Osteocyte (in vitro differentiated cells): Measurements from ENCODE around the gene ITGA11. TPM values are rescaled to one million over a fixed set of nuclear protein-coding genes. Genes with fewer than 3 reads are reported as not detected.

Experiments used
- DNase-seq: peaks from one replicate; pipeline ENCODE4 v3.0.0; 2021; ENCODE audit warnings: mixed read lengths; ENCODE audit not compliant: unreplicated experiment; ENCODE audit errors: extremely low spot score
- H3K27ac Mint-ChIP-seq: one replicate; pipeline ENCODE4 v1.8.0; 2021; ENCODE audit warnings: mild to moderate bottlenecking, mixed read lengths; ENCODE audit not compliant: unreplicated experiment
- H3K27me3 Mint-ChIP-seq: one replicate; pipeline ENCODE4 v1.8.0; 2021; ENCODE audit warnings: mixed read lengths; ENCODE audit not compliant: unreplicated experiment
- H3K36me3 Mint-ChIP-seq: one replicate; pipeline ENCODE4 v1.8.0; 2021; ENCODE audit warnings: mixed read lengths; ENCODE audit not compliant: unreplicated experiment
- H3K4me1 Mint-ChIP-seq: one replicate; pipeline ENCODE4 v1.8.0; 2021; ENCODE audit warnings: mixed read lengths; ENCODE audit not compliant: unreplicated experiment
- H3K4me3 Mint-ChIP-seq: one replicate; pipeline ENCODE4 v1.8.0; 2021; ENCODE audit warnings: mild to moderate bottlenecking, moderate library complexity, mixed read lengths; ENCODE audit not compliant: unreplicated experiment
- H3K9me3 Mint-ChIP-seq: one replicate; pipeline ENCODE4 v1.8.0; 2021; ENCODE audit warnings: mixed read lengths; ENCODE audit not compliant: unreplicated experiment
- total RNA-seq: library from RNA; stranded (reverse); gene quantifications from 2 replicates; pipeline ENCODE4 v1.2.1, GENCODE V29; 2021
- TF ChIP-seq, protein P1 (sequence below): fragments of 200-600 bp; sonication (generic); IDR thresholded peaks from 2 replicates; pipeline ENCODE4 v1.5.0; 2021; ENCODE audit warnings: antibody characterized with exemption, mild to moderate bottlenecking, moderate library complexity

Gene ITGA11
- total RNA-seq, 1 donor from 2014 or later: 1,149 TPM

- no peaks in the 10 kb centered on the region for H3K9me3 Mint-ChIP-seq
- DNase-seq: peak; percentile 32
- H3K27me3 Mint-ChIP-seq: no peaks in the 10 kb centered on the region
- peaks cover 42% of the 10 kb centered on the region for H3K36me3 Mint-ChIP-seq
- H3K4me3 Mint-ChIP-seq: no peak overlapping the region
- H3K27ac Mint-ChIP-seq: peak overlapping the region; percentile 55
- H3K4me1 Mint-ChIP-seq: peaks cover 36% of the 10 kb centered on the region
- TF ChIP-seq, protein P1, sequence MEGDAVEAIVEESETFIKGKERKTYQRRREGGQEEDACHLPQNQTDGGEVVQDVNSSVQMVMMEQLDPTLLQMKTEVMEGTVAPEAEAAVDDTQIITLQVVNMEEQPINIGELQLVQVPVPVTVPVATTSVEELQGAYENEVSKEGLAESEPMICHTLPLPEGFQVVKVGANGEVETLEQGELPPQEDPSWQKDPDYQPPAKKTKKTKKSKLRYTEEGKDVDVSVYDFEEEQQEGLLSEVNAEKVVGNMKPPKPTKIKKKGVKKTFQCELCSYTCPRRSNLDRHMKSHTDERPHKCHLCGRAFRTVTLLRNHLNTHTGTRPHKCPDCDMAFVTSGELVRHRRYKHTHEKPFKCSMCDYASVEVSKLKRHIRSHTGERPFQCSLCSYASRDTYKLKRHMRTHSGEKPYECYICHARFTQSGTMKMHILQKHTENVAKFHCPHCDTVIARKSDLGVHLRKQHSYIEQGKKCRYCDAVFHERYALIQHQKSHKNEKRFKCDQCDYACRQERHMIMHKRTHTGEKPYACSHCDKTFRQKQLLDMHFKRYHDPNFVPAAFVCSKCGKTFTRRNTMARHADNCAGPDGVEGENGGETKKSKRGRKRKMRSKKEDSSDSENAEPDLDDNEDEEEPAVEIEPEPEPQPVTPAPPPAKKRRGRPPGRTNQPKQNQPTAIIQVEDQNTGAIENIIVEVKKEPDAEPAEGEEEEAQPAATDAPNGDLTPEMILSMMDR: no peak
These were observed 23.0 kb downstream of the ITGA11 start for GRCh38 chr15:68408971-68409370.

DNA sequence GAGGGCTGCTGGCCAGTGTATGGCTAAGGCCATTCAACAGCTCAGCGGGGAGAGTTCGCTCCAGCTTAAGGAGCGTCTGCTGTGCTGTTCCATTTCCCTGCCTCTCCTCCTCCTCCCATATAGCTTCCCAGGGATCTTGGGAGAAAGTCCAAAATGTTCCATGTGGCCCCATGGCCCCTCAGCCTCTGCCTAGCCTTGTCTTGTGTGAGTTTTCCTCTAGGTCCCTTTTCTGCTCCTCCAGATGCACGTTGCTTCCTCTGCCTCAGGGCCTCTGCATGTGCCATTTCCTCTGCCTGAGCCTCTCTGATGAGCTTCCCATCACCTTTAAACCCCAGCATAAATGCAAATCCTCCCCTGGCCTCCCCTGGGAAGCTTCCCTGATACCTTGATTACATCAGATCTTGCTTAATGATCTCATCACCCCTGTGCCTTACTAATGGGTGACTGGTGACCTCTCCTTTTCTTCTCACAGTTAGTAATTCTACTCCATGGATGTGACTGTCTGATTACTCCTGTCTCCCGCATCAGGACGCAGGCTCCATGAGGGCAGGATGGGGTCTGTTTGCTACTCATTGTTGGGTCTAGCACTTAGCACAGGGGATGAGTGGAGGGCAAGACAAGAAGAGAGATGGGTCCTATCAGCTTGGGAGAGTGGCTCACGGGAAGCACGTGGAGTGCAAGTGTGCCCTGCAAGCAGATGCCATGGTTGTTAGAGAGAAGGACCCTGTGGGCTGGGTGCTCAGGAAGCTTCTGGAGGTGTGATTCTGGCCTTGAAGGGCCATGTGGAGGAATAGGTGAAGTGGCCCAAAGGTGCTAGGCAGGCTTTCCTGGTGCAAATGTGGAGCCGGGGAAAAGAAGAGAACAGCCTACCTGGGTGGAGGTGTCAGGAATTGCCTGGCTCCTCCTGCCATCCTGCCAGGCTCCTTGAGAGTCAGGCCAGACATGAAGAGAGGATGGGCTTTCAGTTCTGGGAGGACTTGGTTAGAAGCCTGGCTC is 23.8 kb downstream of the ITGA11 start:
- no peaks in the 10 kb centered on the region for H3K9me3 Mint-ChIP-seq
- TF ChIP-seq, protein P1: no peak
- H3K27me3 Mint-ChIP-seq: no peaks in the 10 kb centered on the region
- DNase-seq: peak; percentile 63
- peaks cover 33% of the 10 kb centered on the region for H3K4me1 Mint-ChIP-seq
- H3K27ac Mint-ChIP-seq: peak overlapping the region; percentile 55
- peaks cover 42% of the 10 kb centered on the region for H3K36me3 Mint-ChIP-seq
- no peak overlapping the region for H3K4me3 Mint-ChIP-seq

DNA sequence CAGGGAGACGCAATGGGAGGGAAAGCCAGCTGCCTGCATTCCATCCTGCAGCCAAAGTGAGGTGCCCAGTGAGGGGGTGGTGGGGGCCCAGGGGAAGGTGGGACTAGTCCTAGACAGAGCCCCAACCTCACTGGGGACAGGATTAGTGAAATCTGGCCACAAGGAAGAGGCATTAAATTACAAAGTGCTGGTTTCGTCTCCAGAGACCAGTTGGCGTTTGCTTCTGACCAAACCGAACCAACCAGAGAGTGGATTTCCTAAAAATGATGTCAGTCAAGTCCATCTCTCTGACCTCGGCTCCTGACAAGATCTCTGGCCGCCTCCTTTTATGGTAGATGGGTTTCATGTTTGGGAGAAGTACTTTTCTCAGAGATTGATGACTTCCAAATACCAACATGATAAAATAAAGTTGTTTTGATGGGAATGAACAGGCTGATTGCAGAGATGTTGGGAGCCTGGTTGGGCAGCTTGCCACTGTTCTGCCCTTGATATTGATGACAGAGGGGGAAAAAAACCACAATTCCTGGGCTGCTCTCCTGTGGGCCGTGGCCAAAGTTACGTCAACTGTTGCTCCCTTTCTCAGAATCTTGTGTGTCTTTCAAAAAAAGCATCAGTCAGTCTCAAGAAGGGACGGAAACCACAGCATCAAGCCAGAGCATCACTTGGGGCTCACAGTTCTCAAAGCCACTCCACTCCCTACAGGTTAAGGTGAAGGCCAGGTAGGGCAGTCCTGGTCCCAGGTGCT is 24.6 kb downstream of the ITGA11 start:
- Mint-ChIP-seq H3K27me3 (no peaks in the 10 kb centered on the region), H3K4me3 (no peak overlapping the region), H3K27ac (no peak overlapping the region), H3K9me3 (no peaks in the 10 kb centered on the region), H3K4me1 (peaks cover 36% of the 10 kb centered on the region), H3K36me3 (peaks cover 43% of the 10 kb centered on the region)
- TF ChIP-seq, protein P1: no peak
- DNase-seq: peak; percentile 19

- H3K9me3 Mint-ChIP-seq: no peaks in the 10 kb centered on the region
- no peak overlapping the region for H3K27ac Mint-ChIP-seq
- peaks cover 21% of the 10 kb centered on the region for H3K4me1 Mint-ChIP-seq
These were observed 26.3 kb downstream of the ITGA11 start for GRCh38 chr15:68405378-68406250.

More at GRCh38 chr15:68405378-68406250, 26.3 kb downstream of the ITGA11 start:
- peak; percentile 77 for DNase-seq
- Mint-ChIP-seq H3K36me3 (peaks cover 50% of the 10 kb centered on the region), H3K27me3 (no peaks in the 10 kb centered on the region), H3K4me3 (no peak overlapping the region)
- TF ChIP-seq, protein P1: no peak
